Skeletal muscle tissue (tissue), 4 donors: ENCODE results near the gene POLR1C. TPM values are rescaled to one million over a fixed set of nuclear protein-coding genes. Genes with fewer than 3 reads are reported as not detected.

Experiments
- H3K27ac ChIP-seq: one replicate; pipeline ENCODE4 v1.7.0; 2013; ENCODE audit warnings: mild to moderate bottlenecking, low read depth, low read length, inconsistent platforms
- H3K27me3 ChIP-seq, 3 donors: one replicate each; pipeline ENCODE4 v1.7.0; 2013; ENCODE audit warnings: low read length in 3 of 3; ENCODE audit not compliant: control insufficient read depth in 3 of 3, insufficient read depth in 3 of 3
- H3K36me3 ChIP-seq, 3 donors: one replicate each; pipeline ENCODE4 v1.7.0; 2013; ENCODE audit warnings: low read length in 3 of 3; ENCODE audit not compliant: control insufficient read depth in 3 of 3, insufficient read depth in 3 of 3
- H3K4me1 ChIP-seq, 3 donors: one replicate each; pipeline ENCODE4 v1.7.0; 2013; ENCODE audit warnings: low read length in 3 of 3, mild to moderate bottlenecking in 3 of 3; ENCODE audit not compliant: control insufficient read depth in 3 of 3, insufficient read depth in 3 of 3
- H3K4me3 ChIP-seq, 3 donors: one replicate each; pipeline ENCODE4 v1.7.0; 2013; ENCODE audit warnings: low read length in 3 of 3
- H3K9ac ChIP-seq, 3 donors: one replicate each; pipeline ENCODE4 v1.7.0; 2013; ENCODE audit warnings: low read length in 3 of 3, mild to moderate bottlenecking in 3 of 3, moderate library complexity in 2 of 3, low read depth in 1 of 3
- H3K9me3 ChIP-seq, 3 donors: one replicate each; pipeline ENCODE4 v1.7.0; 2013; ENCODE audit warnings: low read length in 3 of 3; ENCODE audit not compliant: control insufficient read depth in 3 of 3
- total RNA-seq: library from RNA; depleted of rRNA; stranded (reverse); fragments of >200 nt; gene quantifications from one replicate; pipeline ENCODE4 v1.2.3, GENCODE V29; 2014
- donor health status: Osteomylitis.

The POLR1C gene
- total RNA-seq, 1 donor from 2014 or later, result 21.9 TPM

- Histone ChIP-seq H3K36me3 (peaks cover 34 to 46% (median 44%) of the 10 kb centered on the region in 3 donors), H3K27ac (no peak overlapping the region), H3K4me1 (peaks cover 19 to 27% (median 23%) of the 10 kb centered on the region in 3 donors), H3K27me3 (peaks cover 3 to 21% (median 19%) of the 10 kb centered on the region in 3 donors), H3K9me3 (no peaks in the 10 kb centered on the region), H3K4me3 (no peak overlapping the region), H3K9ac (peak overlapping the region in 1 of 3 donors; percentile 64)
Measured at GRCh38 chr6:43506667-43507471, 10.0 kb upstream of the POLR1C start.

GRCh38 chr6:43508481-43509141 is 8.3 kb upstream of the POLR1C start:
- Histone ChIP-seq H3K27ac (no peak overlapping the region), H3K9ac (peak overlapping the region in 1 of 3 donors; percentile 14), H3K4me3 (no peak overlapping the region), H3K27me3 (peaks cover 3 to 21% (median 19%) of the 10 kb centered on the region in 3 donors), H3K9me3 (no peaks in the 10 kb centered on the region), H3K4me1 (peaks cover 24 to 32% (median 32%) of the 10 kb centered on the region in 3 donors), H3K36me3 (peaks cover 34 to 47% (median 44%) of the 10 kb centered on the region in 3 donors)

- peak overlapping the region in 1 of 3 donors; percentile 69 for H3K9ac ChIP-seq
Measured at GRCh38 chr6:43509142-43509983, 7.5 kb upstream of the POLR1C start.

DNA sequence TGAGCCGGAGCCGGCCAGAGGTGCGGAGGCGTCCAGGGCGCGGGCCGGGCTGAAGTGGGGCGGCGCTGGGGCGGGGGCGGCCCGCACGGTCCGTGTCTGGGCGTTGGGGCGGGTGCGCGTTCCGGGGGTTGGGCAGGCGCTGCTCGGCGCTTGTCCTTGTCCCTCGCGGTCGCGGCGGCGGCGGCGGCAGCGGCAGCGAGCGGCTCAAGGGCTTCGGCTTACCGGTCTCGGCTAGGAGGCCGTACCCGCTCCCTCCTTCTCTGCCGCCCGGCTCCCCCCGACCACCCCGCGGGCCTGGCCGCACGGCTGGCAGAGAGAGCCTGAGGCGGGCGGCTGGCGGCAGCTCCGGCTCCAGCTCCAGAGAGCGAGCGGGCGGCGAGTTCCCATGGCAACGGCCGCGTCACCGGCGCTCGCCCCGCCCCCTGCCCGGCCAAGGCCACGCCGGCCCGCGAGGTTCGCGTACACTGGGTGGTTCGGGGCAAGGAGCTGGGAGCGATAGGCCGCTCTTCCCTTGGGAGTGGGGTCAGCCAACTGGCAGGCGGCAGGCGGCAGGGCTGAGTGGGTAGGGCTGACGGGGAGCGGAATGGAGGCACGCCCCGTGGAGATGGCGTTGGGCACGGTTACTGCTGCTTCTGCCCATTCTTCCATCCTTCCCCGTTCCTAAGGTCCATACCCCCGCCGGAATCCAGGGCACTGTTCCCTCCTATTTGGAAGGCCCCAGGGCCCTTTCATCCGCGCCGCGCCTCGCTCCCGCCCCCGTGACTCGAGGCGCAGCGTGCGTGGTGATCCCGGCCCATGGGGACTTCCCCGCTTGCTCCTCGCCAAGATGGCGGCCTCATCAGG is 6.7 kb upstream of the POLR1C start, which contains the start of gene LRRC73:
Gene LRRC73, minus strand, starts transcription at position 363 of the 843 bp plus-strand sequence. CDS start 561 bp downstream, outside the sequence.
- peak within 1 kb of the TSS in 2 of 3 donors; percentile 55 to 69 for H3K9ac ChIP-seq

More at GRCh38 chr6:43509142-43509983, 7.5 kb upstream of the POLR1C start:
- no peaks in the 10 kb centered on the region for H3K9me3 ChIP-seq
- H3K27ac ChIP-seq, result no peak overlapping the region
- H3K36me3 ChIP-seq, result peaks cover 36 to 49% (median 41%) of the 10 kb centered on the region in 3 donors
- H3K27me3 ChIP-seq, result peaks cover 3 to 21% (median 19%) of the 10 kb centered on the region in 3 donors
- peaks cover 24 to 32% (median 32%) of the 10 kb centered on the region in 3 donors for H3K4me1 ChIP-seq
- H3K4me3 ChIP-seq, result peak overlapping the region; percentile 3 to 73 (median 70)

GRCh38 chr6:43510827-43511163 is 6.1 kb upstream of the POLR1C start:
- Histone ChIP-seq H3K4me1 (peaks cover 38 to 46% (median 40%) of the 10 kb centered on the region in 3 donors), H3K9ac (peak overlapping the region in 1 of 3 donors; percentile 69), H3K27ac (no peak overlapping the region), H3K9me3 (no peaks in the 10 kb centered on the region), H3K4me3 (peak overlapping the region; percentile 69 to 73 (median 70)), H3K27me3 (peaks cover 3 to 21% (median 19%) of the 10 kb centered on the region in 3 donors), H3K36me3 (peaks cover 37 to 46% (median 38%) of the 10 kb centered on the region in 3 donors)

More for the DNA sequence above, 6.7 kb upstream of the POLR1C start, which contains the start of gene LRRC73:
- Histone ChIP-seq H3K4me3 (peak within 1 kb of the TSS; percentile 69 to 73 (median 70)), H3K9me3 (no peaks in the 10 kb centered on the region), H3K4me1 (peaks cover 32 to 40% (median 34%) of the 10 kb centered on the region in 3 donors), H3K27me3 (peaks cover 3 to 21% (median 19%) of the 10 kb centered on the region in 3 donors), H3K36me3 (peaks cover 35 to 46% (median 37%) of the 10 kb centered on the region in 3 donors), H3K27ac (no peak within 1 kb of the TSS)

DNA sequence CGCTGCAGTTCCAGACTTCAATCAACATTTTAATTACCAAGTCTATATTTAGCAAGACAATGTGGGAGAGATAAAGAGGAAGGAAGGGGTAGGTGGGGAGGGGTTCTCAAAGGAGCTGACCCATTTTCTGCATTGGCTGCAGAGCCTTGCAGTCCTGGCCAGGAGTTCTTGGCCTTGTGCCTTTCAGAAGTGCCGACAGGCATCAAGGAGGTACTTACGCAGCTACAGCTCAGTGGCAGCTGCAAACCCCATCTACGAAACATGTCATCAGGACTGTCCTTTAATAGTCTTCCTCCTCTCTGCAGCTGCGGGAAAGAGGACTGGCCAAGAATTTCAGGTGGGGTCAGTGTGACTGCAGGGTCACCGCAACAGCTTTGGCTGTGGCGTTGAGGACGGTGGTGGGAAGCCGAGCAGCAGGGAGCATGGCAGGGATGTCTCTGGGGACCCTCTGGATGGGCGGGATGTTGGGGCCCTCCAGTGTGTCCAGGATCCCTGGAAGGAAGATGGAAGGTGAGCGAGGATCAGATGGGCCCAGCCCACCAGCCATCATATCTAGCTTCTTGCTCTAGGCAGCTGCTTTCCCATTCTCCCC is 5.0 kb upstream of the POLR1C start:
- H3K4me1 ChIP-seq, result peaks cover 40 to 46% (median 41%) of the 10 kb centered on the region in 3 donors
- H3K4me3 ChIP-seq, result no peak overlapping the region
- H3K36me3 ChIP-seq, result peaks cover 37 to 46% (median 38%) of the 10 kb centered on the region in 3 donors
- no peaks in the 10 kb centered on the region for H3K9me3 ChIP-seq
- peak overlapping the region in 1 of 3 donors; percentile 33 for H3K9ac ChIP-seq
- H3K27ac ChIP-seq, result no peak overlapping the region
- H3K27me3 ChIP-seq, result peaks cover 3 to 21% (median 19%) of the 10 kb centered on the region in 3 donors

- peak overlapping the region; percentile 87 to 100 (median 97) for H3K4me3 ChIP-seq
- peaks cover 54 to 62% (median 54%) of the 10 kb centered on the region in 3 donors for H3K36me3 ChIP-seq
- no peaks in the 10 kb centered on the region for H3K9me3 ChIP-seq
- H3K27ac ChIP-seq, result peak overlapping the region; percentile 86
- H3K9ac ChIP-seq, result peak overlapping the region; percentile 94 to 95 (median 95)
- no peaks in the 10 kb centered on the region for H3K27me3 ChIP-seq
- peaks cover 37 to 43% (median 37%) of the 10 kb centered on the region in 3 donors for H3K4me1 ChIP-seq
Measured at GRCh38 chr6:43515808-43516207, 1.1 kb upstream of the POLR1C start.

- Histone ChIP-seq H3K36me3 (peaks cover 55 to 62% (median 58%) of the 10 kb centered on the region in 3 donors), H3K9me3 (no peaks in the 10 kb centered on the region), H3K27me3 (no peaks in the 10 kb centered on the region), H3K4me1 (peaks cover 34 to 41% (median 35%) of the 10 kb centered on the region in 3 donors), H3K9ac (peak overlapping the region; percentile 94 to 95 (median 95)), H3K4me3 (peak overlapping the region; percentile 87 to 100 (median 97)), H3K27ac (peak overlapping the region; percentile 86)
Measured at GRCh38 chr6:43516367-43516696, 557 bp upstream of the POLR1C start.
